Smooth muscle cell (in vitro differentiated cells): Measurements from ENCODE around the gene LAMA5. TPM values are rescaled to one million over a fixed set of nuclear protein-coding genes. Genes with fewer than 3 reads are reported as not detected.

ENCODE experiments used
- DNase-seq: peaks from one replicate; lab custom pipeline; 2025; ENCODE audit not compliant: unreplicated experiment; lab: John Stamatoyannopoulos, UW
- H2AFZ ChIP-seq: fragments of 200-600 bp; sonication (generic); 2 replicates; pipeline ENCODE4 v1.6.0; 2016; ENCODE audit warnings: antibody characterized with exemption, low read depth, mild to moderate bottlenecking
- H3F3A ChIP-seq: fragments of 200-600 bp; sonication (generic); 2 replicates; pipeline ENCODE4 v1.6.0; 2017; ENCODE audit warnings: antibody characterized with exemption, low read depth
- H3K27ac ChIP-seq: fragments of 200-600 bp; sonication (generic); 2 replicates; pipeline ENCODE4 v1.5.1; 2016; ENCODE audit warnings: low read depth, mild to moderate bottlenecking
- H3K27me3 ChIP-seq: fragments of 200-600 bp; sonication (generic); 2 replicates; pipeline ENCODE4 v1.6.1; 2016; ENCODE audit warnings: low read depth, mild to moderate bottlenecking
- H3K36me3 ChIP-seq: fragments of 200-600 bp; sonication (generic); 2 replicates; pipeline ENCODE4 v1.5.1; 2016; ENCODE audit warnings: low read depth
- H3K4me1 ChIP-seq: fragments of 200-600 bp; sonication (generic); 2 replicates; pipeline ENCODE4 v1.5.1; 2016; ENCODE audit warnings: low read depth
- H3K4me2 ChIP-seq: fragments of 200-600 bp; sonication (generic); 2 replicates; pipeline ENCODE4 v1.6.0; 2016; ENCODE audit warnings: mild to moderate bottlenecking
- H3K4me3 ChIP-seq: fragments of 200-600 bp; sonication (generic); 2 replicates; pipeline ENCODE4 v1.5.1; 2016; ENCODE audit warnings: mild to moderate bottlenecking
- H3K79me2 ChIP-seq: fragments of 200-600 bp; sonication (generic); 2 replicates; pipeline ENCODE4 v1.6.0; 2016; ENCODE audit warnings: low read depth, mild to moderate bottlenecking
- H3K9ac ChIP-seq: fragments of 200-600 bp; sonication (generic); 2 replicates; pipeline ENCODE4 v1.6.0; 2016; ENCODE audit warnings: low read depth
- H3K9me3 ChIP-seq: fragments of 200-600 bp; sonication (generic); replicated peaks from 2 replicates; pipeline ENCODE4 v1.5.1; 2016; ENCODE audit warnings: low read depth
- H4K20me1 ChIP-seq: fragments of 200-600 bp; sonication (generic); 2 replicates; pipeline ENCODE4 v1.6.0; 2016; ENCODE audit warnings: low read depth
- WGBS: methylation state at CpG from one replicate; pipeline ENCODE4 v1.1.7; 2016; ENCODE audit warnings: low lambda C conversion rate; 5-methylcytosine and 5-hydroxymethylcytosine counted together
- polyA plus RNA-seq: library from polyadenylated mRNA; unstranded; fragments of >200 nt; fragmentation: Nextera tagmentation; extraction: Ambion mirVana; gene quantifications from 2 replicates; pipeline ENCODE4 v1.2.1, GENCODE V29; 2016
- total RNA-seq: library from RNA; depleted of rRNA; stranded (reverse); fragments of >200 nt; gene quantifications from 2 replicates; pipeline ENCODE4 v1.2.3, GENCODE V29; 2014
- TF ChIP-seq, protein P1 (sequence below): fragments of 200-600 bp; sonication (generic); IDR thresholded peaks from 2 replicates; pipeline ENCODE4 v1.5.1; 2017; ENCODE audit warnings: borderline replicate concordance, mild to moderate bottlenecking, antibody characterized with exemption; ENCODE audit not compliant: insufficient read depth, poor library complexity, severe bottlenecking

The LAMA5 gene
- total and polyA plus RNA-seq, 2 experiments from 2014 or later: 27.5 to 27.6 TPM

DNA sequence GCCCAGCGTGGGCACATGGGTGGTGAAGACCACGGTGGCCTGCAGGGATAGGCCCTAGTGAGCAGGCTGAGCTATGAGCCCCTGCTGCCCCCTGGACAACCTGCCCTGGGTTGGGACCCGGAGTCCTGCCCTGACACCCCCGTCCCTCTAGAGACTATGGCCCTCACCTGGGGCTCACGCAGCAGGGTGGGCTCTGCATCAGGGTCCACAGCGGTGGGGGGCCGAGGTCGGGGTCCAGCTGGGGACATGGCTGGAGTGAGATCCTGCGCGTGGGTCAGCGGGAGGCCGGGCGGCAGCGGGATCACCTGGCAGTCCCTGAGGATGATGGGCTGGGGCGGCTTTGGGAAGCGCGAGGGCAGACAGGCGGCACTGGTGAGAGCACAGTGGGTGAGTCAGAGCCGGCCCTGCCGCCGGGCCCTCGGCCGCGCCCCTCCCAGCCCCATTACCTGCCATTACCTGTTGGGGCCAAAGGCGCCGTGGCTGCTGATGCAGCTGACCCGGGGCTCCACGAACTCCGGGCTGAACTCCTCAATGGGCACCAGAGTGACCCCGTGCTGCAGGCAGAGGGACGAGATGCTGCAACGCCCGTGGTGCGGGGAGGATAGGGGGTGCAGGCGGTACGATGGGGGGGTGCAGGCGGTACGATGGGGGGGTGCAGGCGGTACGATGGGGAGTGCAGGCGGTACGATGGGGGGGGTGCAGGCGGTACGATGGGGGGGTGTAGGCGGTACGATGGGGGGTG lies 36.4 kb downstream of the LAMA5 start:
- H3K4me1 ChIP-seq: no peaks in the 10 kb centered on the region
- H3K79me2 ChIP-seq: no peaks in the 10 kb centered on the region
- no peaks in the 10 kb centered on the region for H3K9me3 ChIP-seq
- 94% methylated on average over 41 of the region's 46 CpGs for WGBS
- TF ChIP-seq, protein P1, sequence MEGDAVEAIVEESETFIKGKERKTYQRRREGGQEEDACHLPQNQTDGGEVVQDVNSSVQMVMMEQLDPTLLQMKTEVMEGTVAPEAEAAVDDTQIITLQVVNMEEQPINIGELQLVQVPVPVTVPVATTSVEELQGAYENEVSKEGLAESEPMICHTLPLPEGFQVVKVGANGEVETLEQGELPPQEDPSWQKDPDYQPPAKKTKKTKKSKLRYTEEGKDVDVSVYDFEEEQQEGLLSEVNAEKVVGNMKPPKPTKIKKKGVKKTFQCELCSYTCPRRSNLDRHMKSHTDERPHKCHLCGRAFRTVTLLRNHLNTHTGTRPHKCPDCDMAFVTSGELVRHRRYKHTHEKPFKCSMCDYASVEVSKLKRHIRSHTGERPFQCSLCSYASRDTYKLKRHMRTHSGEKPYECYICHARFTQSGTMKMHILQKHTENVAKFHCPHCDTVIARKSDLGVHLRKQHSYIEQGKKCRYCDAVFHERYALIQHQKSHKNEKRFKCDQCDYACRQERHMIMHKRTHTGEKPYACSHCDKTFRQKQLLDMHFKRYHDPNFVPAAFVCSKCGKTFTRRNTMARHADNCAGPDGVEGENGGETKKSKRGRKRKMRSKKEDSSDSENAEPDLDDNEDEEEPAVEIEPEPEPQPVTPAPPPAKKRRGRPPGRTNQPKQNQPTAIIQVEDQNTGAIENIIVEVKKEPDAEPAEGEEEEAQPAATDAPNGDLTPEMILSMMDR: no peak
- H3K36me3 ChIP-seq: no peaks in the 10 kb centered on the region
- no peak overlapping the region for H3K27ac ChIP-seq
- no peak for DNase-seq
- H3K4me2 ChIP-seq: no peak overlapping the region
- no peaks in the 10 kb centered on the region for H3F3A ChIP-seq
- no peak overlapping the region for H2AFZ ChIP-seq
- no peaks in the 10 kb centered on the region for H4K20me1 ChIP-seq
- H3K27me3 ChIP-seq: no peaks in the 10 kb centered on the region
- H3K9ac ChIP-seq: no peak overlapping the region
- H3K4me3 ChIP-seq: no peak overlapping the region

DNA sequence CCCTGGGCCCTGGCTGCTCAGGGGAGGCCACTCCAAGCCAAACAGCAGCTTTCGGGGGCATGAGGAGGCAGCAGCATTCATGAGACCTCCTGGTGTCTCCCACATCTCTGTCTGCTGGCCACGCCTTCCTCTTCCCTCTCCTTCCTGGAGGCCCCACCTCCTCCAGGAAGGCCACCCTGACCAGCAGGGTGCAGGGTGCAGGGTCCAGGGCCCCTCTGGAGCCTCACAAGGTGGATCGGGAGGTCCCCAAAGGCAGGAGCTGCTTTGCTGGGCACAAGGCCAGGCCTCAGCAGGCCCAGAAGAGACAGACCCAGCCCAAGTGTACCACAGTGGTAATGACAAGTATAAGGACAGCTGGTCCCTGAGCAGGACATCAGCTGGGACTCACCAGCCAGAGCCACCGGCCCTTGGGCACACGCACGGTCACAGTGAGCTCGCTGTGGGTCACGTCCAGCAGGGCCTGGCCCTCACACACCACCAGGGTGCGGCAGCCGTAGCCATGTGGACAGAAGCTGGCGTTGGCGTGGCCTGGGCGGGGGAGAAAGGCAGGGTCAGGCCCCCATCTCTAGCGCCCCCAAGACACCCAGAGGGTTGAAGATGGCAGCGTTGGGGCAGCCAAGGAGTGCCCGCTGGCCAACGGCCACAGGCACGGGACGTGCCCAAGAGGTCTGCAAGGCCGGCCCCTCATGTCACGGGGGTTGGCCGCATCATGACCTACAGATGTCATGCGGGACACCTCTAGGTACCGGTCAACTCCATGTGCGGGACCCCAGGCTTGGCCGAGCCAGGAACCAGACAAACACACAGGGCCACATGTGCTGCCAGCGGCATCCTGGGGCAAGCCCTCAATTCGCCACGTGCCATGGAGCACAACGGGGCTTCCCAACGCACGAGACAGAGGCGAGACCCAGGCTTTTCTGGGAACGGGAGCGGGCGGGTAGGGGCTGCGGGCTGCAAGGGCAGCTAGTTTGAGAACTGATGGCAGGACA lies 37.4 kb downstream of the LAMA5 start:
- Histone ChIP-seq H3K79me2 (no peaks in the 10 kb centered on the region), H3K27me3 (no peaks in the 10 kb centered on the region), H3K27ac (no peak overlapping the region), H3K4me3 (no peak overlapping the region), H3K9ac (no peak overlapping the region), H3K36me3 (no peaks in the 10 kb centered on the region), H3K4me1 (no peaks in the 10 kb centered on the region), H4K20me1 (no peaks in the 10 kb centered on the region), H3K9me3 (no peaks in the 10 kb centered on the region), H3K4me2 (no peak overlapping the region), H2AFZ (no peak overlapping the region), H3F3A (no peaks in the 10 kb centered on the region)
- WGBS: 95% methylated on average over 37 of the region's 37 CpGs
- TF ChIP-seq, protein P1: no peak
- DNase-seq: no peak

DNA sequence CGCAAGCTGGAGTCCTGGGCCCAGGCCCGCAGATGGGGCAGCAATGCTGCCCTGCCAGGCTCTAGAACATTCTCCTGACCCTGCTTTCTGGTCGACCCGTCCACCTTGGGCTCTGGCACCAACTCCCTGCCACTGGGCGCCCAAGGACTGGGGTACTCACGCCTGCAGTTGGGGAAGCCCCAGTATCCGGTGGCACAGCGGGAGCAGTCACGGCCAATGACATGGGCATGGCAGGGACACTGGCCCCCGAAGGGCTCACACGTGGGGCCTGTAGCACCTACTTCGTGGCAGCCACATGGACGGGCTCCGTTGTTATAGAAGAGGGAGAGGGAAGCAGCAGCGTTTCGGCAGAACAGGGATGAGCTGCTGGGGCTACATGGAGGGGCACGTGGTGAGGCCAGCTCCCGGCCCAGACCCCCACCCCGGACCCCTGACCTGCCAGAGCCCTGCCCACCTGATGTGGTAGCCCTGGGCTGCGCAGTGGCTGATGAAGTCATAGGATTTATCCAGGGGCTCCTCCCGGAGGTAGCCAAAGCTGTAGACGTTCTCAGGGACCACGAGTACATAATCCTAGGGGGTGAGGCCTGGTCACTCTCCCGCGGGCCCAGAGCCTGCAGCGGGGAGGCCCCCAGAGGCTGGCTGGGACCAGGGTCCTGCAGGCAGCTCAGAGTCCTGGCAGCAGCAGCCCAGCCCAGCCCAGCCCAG lies 38.3 kb downstream of the LAMA5 start:
- TF ChIP-seq, protein P1: no peak
- H3F3A ChIP-seq: no peaks in the 10 kb centered on the region
- WGBS: 97% methylated on average over 25 of the region's 26 CpGs

More for the DNA sequence above, 38.3 kb downstream of the LAMA5 start:
- Histone ChIP-seq H4K20me1 (no peaks in the 10 kb centered on the region), H3K4me1 (no peaks in the 10 kb centered on the region), H3K36me3 (no peaks in the 10 kb centered on the region), H2AFZ (no peak overlapping the region), H3K4me2 (no peak overlapping the region), H3K9ac (no peak overlapping the region), H3K27me3 (no peaks in the 10 kb centered on the region), H3K9me3 (no peaks in the 10 kb centered on the region), H3K27ac (no peak overlapping the region), H3K79me2 (no peaks in the 10 kb centered on the region), H3K4me3 (no peak overlapping the region)
- no peak for DNase-seq
